ENCODE results near the gene TIMP1. TPM values are rescaled to one million over a fixed set of nuclear protein-coding genes. Genes with fewer than 3 reads are reported as not detected.
"Not testable (repeated sequence)": the region's sequence is repeated elsewhere in the genome, so short reads cannot be mapped to it uniquely, and the experiment has no call there.

Gene TIMP1
- total and polyA plus RNA-seq, 8 donors, result 11.5 to 292 (median 105) TPM

- intact Hi-C loops (cut with DNase I), result no loop called here
- TF ChIP-seq CTCF (IDR thresholded peaks at IDR 0.05), result no peak
- H3K27ac ChIP-seq, result no peak overlapping the region
- H3K4me1 ChIP-seq, result no peaks in the 10 kb centered on the region
- ATAC-seq, result peak in 3 of 4 donors; percentile 41 to 66 (median 43)
- no peaks in the 10 kb centered on the region for H3K9me3 ChIP-seq
- no peak for FAIRE-seq
- peaks cover 0 to 10% (median 0%) of the 10 kb centered on the region in 4 donors for H3K27me3 ChIP-seq
- no peaks in the 10 kb centered on the region for H3K36me3 ChIP-seq
- H3K4me3 ChIP-seq, result no peak overlapping the region
- DNase-seq, result no peak
- 24 to 56% methylated on average over 1 of the region's 1 CpG for WGBS, 2 donors
Measured at GRCh38 chrX:47595716-47596251, 13.5 kb downstream of the TIMP1 start.

- intact Hi-C loops (cut with DNase I), result no loop called here
- Histone ChIP-seq H3K27me3 (peaks cover 0 to 10% (median 0%) of the 10 kb centered on the region in 4 donors), H3K4me1 (no peaks in the 10 kb centered on the region), H3K27ac (no peak overlapping the region), H3K36me3 (no peaks in the 10 kb centered on the region), H3K4me3 (no peak overlapping the region), H3K9me3 (no peaks in the 10 kb centered on the region)
- no peak for ATAC-seq
- DNase-seq, result no peak
- TF ChIP-seq CTCF (IDR thresholded peaks at IDR 0.05), result no peak
- no peak for FAIRE-seq
- 64 to 85% methylated on average over 2 of the region's 2 CpGs for WGBS, 2 donors
Measured at GRCh38 chrX:47596256-47596655, 14.0 kb downstream of the TIMP1 start.

- H3K9me3 ChIP-seq, result no peaks in the 10 kb centered on the region
- H3K36me3 ChIP-seq, result no peaks in the 10 kb centered on the region
- no peak overlapping the region for H3K4me3 ChIP-seq
- no peaks in the 10 kb centered on the region for H3K4me1 ChIP-seq
- no peak for TF ChIP-seq CTCF (IDR thresholded peaks at IDR 0.05)
- H3K27ac ChIP-seq, result no peak overlapping the region
- intact Hi-C loops (cut with DNase I), result no loop called here
- H3K27me3 ChIP-seq, result peaks cover 0 to 10% (median 0%) of the 10 kb centered on the region in 4 donors
- no peak for ATAC-seq
- no peak for FAIRE-seq
- DNase-seq, result no peak
- 78 to 87% methylated on average over 3 of the region's 3 CpGs for WGBS, 2 donors
Measured at GRCh38 chrX:47597222-47597621, 15.0 kb downstream of the TIMP1 start.

GRCh38 chrX:47603125-47603524, 20.9 kb downstream of the TIMP1 start:
- DNase-seq; H3K9me3 ChIP-seq; H3K4me3 ChIP-seq; H3K27ac ChIP-seq; intact Hi-C loops (cut with DNase I); FAIRE-seq; H3K36me3 ChIP-seq; H3K4me1 ChIP-seq; ATAC-seq: not testable (repeated sequence)
- H3K27me3 ChIP-seq, result peaks cover 0 to 10% (median 1%) of the 10 kb centered on the region in 4 donors
- 87 to 94% methylated on average over 4 of the region's 4 CpGs for WGBS, 2 donors

DNA sequence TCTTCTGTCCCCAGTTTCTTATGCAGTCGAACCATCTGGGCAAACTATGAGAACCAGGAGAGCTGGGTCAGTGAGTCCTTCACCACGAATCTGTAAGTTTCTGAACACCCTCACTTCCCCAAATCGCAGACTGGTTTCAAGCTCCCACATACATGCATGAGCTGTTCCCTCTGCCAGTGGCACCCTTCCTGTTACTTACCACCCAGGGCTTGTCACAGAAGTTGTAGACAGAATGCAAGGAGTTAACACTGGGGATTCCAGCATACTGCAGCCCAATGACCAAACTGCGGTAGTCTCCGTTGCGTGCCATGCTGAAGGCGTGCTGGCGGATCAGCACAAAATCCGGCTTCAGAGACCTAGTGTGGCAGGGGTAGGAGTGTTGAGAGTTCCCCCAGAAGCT, 22.8 kb downstream of the TIMP1 start:
- intact Hi-C loops (cut with DNase I), result no loop called here
- no peaks in the 10 kb centered on the region for H3K36me3 ChIP-seq
- ATAC-seq (no peak), DNase-seq (no peak), FAIRE-seq (no peak)
- WGBS, 2 donors, result 49 to 56% methylated on average over 9 of the region's 9 CpGs
- no peaks in the 10 kb centered on the region for H3K9me3 ChIP-seq
- no peaks in the 10 kb centered on the region for H3K4me1 ChIP-seq
- no peak overlapping the region for H3K4me3 ChIP-seq
- TF ChIP-seq CTCF (IDR thresholded peaks at IDR 0.05), result no peak
- H3K27ac ChIP-seq, result no peak overlapping the region
- H3K27me3 ChIP-seq, result peaks cover 0 to 3% (median 0%) of the 10 kb centered on the region in 4 donors

Data from pancreas (tissue), 10 donors.